ENCODE results near the gene FTO. TPM values are rescaled to one million over a fixed set of nuclear protein-coding genes. Genes with fewer than 3 reads are reported as not detected.

The FTO gene
- total RNA-seq, 4 donors from 2014 or later = 102 to 138 (median 130) TPM

DNA sequence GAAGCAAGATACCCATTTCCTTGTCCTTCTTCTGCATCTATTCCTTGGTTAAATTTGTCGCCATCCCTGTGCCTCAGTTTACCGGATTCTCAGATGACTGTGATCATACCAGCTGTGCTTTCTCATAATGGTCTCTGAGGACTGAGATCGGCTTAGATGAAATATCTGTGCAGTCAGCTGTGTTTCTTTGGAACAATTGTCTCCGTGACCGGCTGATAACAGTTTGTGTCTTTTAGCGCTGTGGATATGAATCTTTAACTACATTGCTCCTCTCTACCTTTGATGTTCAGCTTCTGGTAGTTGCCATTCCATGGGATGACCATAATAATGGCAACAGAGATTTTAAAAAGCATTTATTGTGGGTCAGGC lies 473 bp downstream of the FTO start:
- WGBS, 2 donors (ENCODE audit: low coverage in 1 of 2) = 0 to 5% methylated on average over 6 of the region's 6 CpGs
- peaks cover 4 to 26% (median 9%) of the 10 kb centered on the region in 3 donors for H3K4me1 ChIP-seq
- no peak for ATAC-seq
- no peaks in the 10 kb centered on the region for H3K27me3 ChIP-seq
- no peak for TF ChIP-seq CTCF (IDR thresholded peaks at IDR 0.05)
- no peak for TF ChIP-seq POLR2AphosphoS5 (IDR thresholded peaks at IDR 0.05)
- no peak for TF ChIP-seq POLR2A (IDR thresholded peaks at IDR 0.05)
- no peak for TF ChIP-seq EP300 (IDR thresholded peaks at IDR 0.05)
- peak overlapping the region; percentile 77 to 87 for H3K4me3 ChIP-seq
- H3K9me3 ChIP-seq = no peaks in the 10 kb centered on the region
- peaks cover 0 to 6% of the 10 kb centered on the region in 2 donors for H3K36me3 ChIP-seq
- peak overlapping the region; percentile 26 to 81 (median 78) for H3K27ac ChIP-seq

- no peak for TF ChIP-seq POLR2AphosphoS5 (IDR thresholded peaks at IDR 0.05)
- TF ChIP-seq CTCF (IDR thresholded peaks at IDR 0.05) = no peak
- no peak for TF ChIP-seq POLR2A (IDR thresholded peaks at IDR 0.05)
- TF ChIP-seq EP300 (IDR thresholded peaks at IDR 0.05) = no peak
- 73 to 87% methylated on average over 3 of the region's 3 CpGs for WGBS, 2 donors (ENCODE audit: low coverage in 1 of 2)
- H3K36me3 ChIP-seq = peaks cover 0 to 6% of the 10 kb centered on the region in 2 donors
- no peaks in the 10 kb centered on the region for H3K27me3 ChIP-seq
- no peak overlapping the region for H3K27ac ChIP-seq
- ATAC-seq = no peak
- H3K9me3 ChIP-seq = no peaks in the 10 kb centered on the region
- peaks cover 4 to 41% (median 9%) of the 10 kb centered on the region in 3 donors for H3K4me1 ChIP-seq
- no peak overlapping the region for H3K4me3 ChIP-seq
Measured at GRCh38 chr16:53707671-53708070, 3.7 kb downstream of the FTO start.

DNA sequence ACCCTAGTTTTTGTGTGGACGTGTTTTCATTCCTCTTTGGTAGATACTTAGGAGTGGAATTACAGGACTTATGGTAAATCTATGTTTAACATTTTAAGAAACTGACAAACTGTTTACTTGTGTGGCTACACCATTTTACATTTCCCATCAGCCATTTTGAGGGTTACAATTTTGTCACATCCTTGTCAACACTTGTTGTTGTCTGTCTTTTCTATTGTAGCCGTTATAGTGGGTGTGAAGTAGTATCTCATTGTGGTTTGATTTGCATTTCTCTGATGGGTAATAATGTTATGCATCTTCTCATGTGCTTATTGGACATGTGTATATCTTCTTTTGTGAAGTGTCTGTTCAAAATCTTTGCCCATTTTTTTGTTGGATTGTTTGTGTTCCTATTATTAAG lies 4.5 kb downstream of the FTO start:
- TF ChIP-seq CTCF (IDR thresholded peaks at IDR 0.05) = no peak
- no peak for TF ChIP-seq POLR2AphosphoS5 (IDR thresholded peaks at IDR 0.05)
- no peak for TF ChIP-seq POLR2A (IDR thresholded peaks at IDR 0.05)
- no peak for TF ChIP-seq EP300 (IDR thresholded peaks at IDR 0.05)
- 92 to 100% methylated on average over 2 of the region's 2 CpGs for WGBS, 2 donors (ENCODE audit: low coverage in 1 of 2)
- Histone ChIP-seq H3K27me3 (no peaks in the 10 kb centered on the region), H3K36me3 (peaks cover 0 to 6% of the 10 kb centered on the region in 2 donors), H3K9me3 (no peaks in the 10 kb centered on the region), H3K27ac (no peak overlapping the region), H3K4me3 (no peak overlapping the region), H3K4me1 (peaks cover 8 to 41% (median 14%) of the 10 kb centered on the region in 3 donors)
- no peak for ATAC-seq

DNA sequence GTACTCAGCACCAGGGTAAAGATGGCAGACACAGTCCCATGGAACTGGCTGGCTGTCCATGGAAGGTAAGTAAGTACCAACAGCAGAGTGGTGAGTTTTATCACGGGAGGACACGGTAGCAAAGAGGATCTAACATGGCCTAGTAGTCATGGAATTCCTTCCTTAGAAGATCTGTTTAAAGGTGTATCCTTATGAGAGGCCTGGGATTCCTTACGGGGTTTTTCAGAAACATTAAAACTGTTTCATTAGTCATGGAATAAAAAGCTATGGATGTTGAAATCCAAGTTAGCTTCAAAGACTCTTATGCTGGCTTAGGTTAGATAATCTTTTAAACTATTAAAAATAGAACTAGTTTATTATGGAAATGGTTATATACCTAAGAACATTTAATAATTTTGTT lies 7.4 kb downstream of the FTO start:
- TF ChIP-seq POLR2A (IDR thresholded peaks at IDR 0.05) (no peak), EP300 (IDR thresholded peaks at IDR 0.05) (no peak), CTCF (IDR thresholded peaks at IDR 0.05) (no peak), POLR2AphosphoS5 (IDR thresholded peaks at IDR 0.05) (no peak)
- Histone ChIP-seq H3K4me1 (peaks cover 4 to 52% (median 4%) of the 10 kb centered on the region in 3 donors), H3K27me3 (no peaks in the 10 kb centered on the region), H3K9me3 (no peaks in the 10 kb centered on the region), H3K36me3 (peaks cover 0 to 6% of the 10 kb centered on the region in 2 donors), H3K27ac (no peak overlapping the region), H3K4me3 (no peak overlapping the region)
- WGBS, 2 donors (ENCODE audit: low coverage in 1 of 2) = 85% methylated on average over 3 of the region's 3 CpGs; no CpG with 5 or more reads in 1 of the 2 donors
- ATAC-seq = no peak

DNA sequence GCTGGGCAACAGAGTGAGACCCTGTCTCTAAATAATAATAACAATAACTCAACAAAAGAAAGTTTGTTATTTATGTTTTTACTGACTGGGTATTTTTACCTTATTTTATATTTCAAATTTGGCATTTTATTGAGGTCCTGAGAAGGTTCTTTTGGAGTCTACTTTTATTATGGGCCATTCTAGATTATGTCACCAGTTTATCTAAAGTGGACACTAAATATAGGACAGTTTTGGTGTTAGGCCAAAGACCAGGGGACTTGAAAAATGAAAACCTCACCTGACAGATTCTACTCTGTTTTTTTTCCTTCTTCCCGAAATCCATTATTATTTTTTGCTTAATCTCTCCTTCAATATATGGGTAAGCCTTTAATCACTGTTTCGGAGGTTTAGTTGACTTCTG lies 8.1 kb downstream of the FTO start:
- H3K4me1 ChIP-seq = peaks cover 4 to 52% (median 4%) of the 10 kb centered on the region in 3 donors
- H3K27me3 ChIP-seq = no peaks in the 10 kb centered on the region
- no peak for TF ChIP-seq POLR2AphosphoS5 (IDR thresholded peaks at IDR 0.05)
- no peak for TF ChIP-seq EP300 (IDR thresholded peaks at IDR 0.05)
- no peak for TF ChIP-seq POLR2A (IDR thresholded peaks at IDR 0.05)
- TF ChIP-seq CTCF (IDR thresholded peaks at IDR 0.05) = no peak
- no peaks in the 10 kb centered on the region for H3K9me3 ChIP-seq
- no peak overlapping the region for H3K4me3 ChIP-seq
- no peak overlapping the region for H3K27ac ChIP-seq
- 86 to 93% methylated on average over 2 of the region's 2 CpGs for WGBS, 2 donors (ENCODE audit: low coverage in 1 of 2)
- H3K36me3 ChIP-seq = peaks cover 0 to 2% of the 10 kb centered on the region in 2 donors
- ATAC-seq = no peak
